GM19240 (cell line): Measurements from ENCODE around the gene ABLIM2.
A peak's percentile ranks its signal among the peaks of the same experiment; 100 is the strongest.

Experiments
- DNase-seq: peaks from one replicate; pipeline ENCODE4 v3.0.0; 2011; ENCODE audit warnings: low spot score; ENCODE audit not compliant: insufficient read length

ABLIM2 gene

GRCh38 chr4:8194306-8195242 is 36.0 kb upstream of the ABLIM2 start:
- DNase-seq = no peak

GRCh38 chr4:8192748-8193738 is 34.4 kb upstream of the ABLIM2 start:
- DNase-seq = peak; percentile 53

- no peak for DNase-seq
Observed at GRCh38 chr4:8191136-8191747, 32.6 kb upstream of the ABLIM2 start.

- no peak for DNase-seq
Observed at GRCh38 chr4:8189551-8190466, 31.2 kb upstream of the ABLIM2 start.

GRCh38 chr4:8188743-8189550 is 30.3 kb upstream of the ABLIM2 start:
- DNase-seq = no peak

GRCh38 chr4:8188085-8188484 is 29.5 kb upstream of the ABLIM2 start:
- DNase-seq = no peak

- no peak for DNase-seq
Observed at GRCh38 chr4:8185930-8186329, 27.3 kb upstream of the ABLIM2 start.

GRCh38 chr4:8185295-8185694 is 26.7 kb upstream of the ABLIM2 start:
- no peak for DNase-seq

- DNase-seq = no peak
Observed at GRCh38 chr4:8184061-8184460, 25.4 kb upstream of the ABLIM2 start.

GRCh38 chr4:8182858-8183725 is 24.5 kb upstream of the ABLIM2 start:
- no peak for DNase-seq

GRCh38 chr4:8182294-8182693 is 23.7 kb upstream of the ABLIM2 start:
- no peak for DNase-seq

GRCh38 chr4:8181844-8182243 is 23.2 kb upstream of the ABLIM2 start:
- DNase-seq = no peak

GRCh38 chr4:8181119-8181518 is 22.5 kb upstream of the ABLIM2 start:
- DNase-seq = no peak

GRCh38 chr4:8180310-8181093 is 21.9 kb upstream of the ABLIM2 start:
- no peak for DNase-seq

- DNase-seq = no peak
Observed at GRCh38 chr4:8179771-8180170, 21.2 kb upstream of the ABLIM2 start.

- DNase-seq = no peak
Observed at GRCh38 chr4:8179074-8179473, 20.5 kb upstream of the ABLIM2 start.

GRCh38 chr4:8177956-8178355 is 19.3 kb upstream of the ABLIM2 start:
- DNase-seq = no peak

GRCh38 chr4:8177552-8177951 is 18.9 kb upstream of the ABLIM2 start:
- DNase-seq = no peak
